NCI-H460 (cell line): Measurements from ENCODE around the gene STMND1. TPM values are rescaled to one million over a fixed set of nuclear protein-coding genes. Genes with fewer than 3 reads are reported as not detected.

Experiments
- DNase-seq: peaks from one replicate; pipeline ENCODE4 v3.0.0-alpha.2; 2016; ENCODE audit warnings: low read depth; ENCODE audit errors: extremely low read depth
- total RNA-seq: library from RNA; depleted of rRNA; stranded (reverse); fragments of >200 nt; shearing (Covaris generic); gene quantifications from 2 replicates; pipeline ENCODE4 v1.2.3, GENCODE V29; 2014

The STMND1 gene
- total RNA-seq, 1 experiment from 2014 or later, result not detected

DNA sequence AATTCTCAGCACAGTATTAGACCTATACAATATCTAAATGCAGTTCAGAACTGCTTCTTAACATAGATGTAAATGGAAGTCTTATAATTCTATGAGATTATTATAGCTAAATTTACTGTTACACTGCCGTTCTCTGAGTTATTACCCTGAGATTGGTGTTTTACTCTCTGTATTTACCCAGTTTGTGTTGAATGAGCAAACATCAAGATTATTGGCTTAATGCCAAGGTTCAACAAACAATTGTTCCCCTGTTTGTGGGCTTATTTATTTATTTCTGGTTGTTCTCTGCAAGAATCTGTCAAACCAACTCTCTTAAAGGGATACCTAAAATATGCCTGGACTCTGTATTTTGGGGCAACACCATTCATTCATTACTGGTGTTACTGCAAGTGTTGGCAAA lies 5.2 kb upstream of the STMND1 start:
- DNase-seq, result no peak

DNA sequence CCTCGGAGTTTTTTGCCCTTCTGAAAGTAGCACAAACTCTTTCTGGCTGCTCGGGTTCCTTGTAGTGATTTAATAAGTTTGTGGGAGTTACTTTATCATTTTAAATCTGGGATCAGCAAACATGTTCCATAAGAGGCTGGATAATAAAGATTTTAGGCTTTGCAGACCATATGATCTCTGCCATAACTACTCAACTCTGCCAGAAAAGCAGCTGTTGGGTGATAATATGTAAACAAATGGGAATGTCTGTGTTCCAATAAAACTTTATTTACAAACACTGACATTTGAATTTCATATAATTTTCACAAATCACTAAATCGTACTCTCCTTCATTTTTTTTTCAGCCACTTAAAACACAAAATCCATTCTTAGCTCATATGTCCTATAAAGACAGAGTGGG lies 3.9 kb upstream of the STMND1 start:
- no peak for DNase-seq

DNA sequence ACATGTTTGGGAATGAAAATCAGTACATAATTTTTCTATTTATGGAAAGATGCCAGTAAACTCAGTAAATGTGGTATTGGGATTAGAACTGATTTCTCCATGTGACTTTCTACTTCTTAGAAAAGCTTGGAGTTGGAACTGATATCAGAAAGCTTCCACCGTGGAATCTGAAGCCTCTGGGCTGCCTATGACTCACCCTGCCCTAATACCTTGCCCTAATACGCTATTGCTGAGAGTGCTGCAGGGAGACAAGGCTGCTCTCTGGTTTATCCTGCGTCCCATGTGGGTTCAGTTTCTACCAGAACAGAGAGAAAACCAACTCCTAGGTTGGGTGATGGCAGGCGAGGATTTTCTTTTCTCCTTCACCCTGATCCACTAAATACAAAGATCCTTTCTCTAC lies 3.3 kb upstream of the STMND1 start:
- no peak for DNase-seq

DNA sequence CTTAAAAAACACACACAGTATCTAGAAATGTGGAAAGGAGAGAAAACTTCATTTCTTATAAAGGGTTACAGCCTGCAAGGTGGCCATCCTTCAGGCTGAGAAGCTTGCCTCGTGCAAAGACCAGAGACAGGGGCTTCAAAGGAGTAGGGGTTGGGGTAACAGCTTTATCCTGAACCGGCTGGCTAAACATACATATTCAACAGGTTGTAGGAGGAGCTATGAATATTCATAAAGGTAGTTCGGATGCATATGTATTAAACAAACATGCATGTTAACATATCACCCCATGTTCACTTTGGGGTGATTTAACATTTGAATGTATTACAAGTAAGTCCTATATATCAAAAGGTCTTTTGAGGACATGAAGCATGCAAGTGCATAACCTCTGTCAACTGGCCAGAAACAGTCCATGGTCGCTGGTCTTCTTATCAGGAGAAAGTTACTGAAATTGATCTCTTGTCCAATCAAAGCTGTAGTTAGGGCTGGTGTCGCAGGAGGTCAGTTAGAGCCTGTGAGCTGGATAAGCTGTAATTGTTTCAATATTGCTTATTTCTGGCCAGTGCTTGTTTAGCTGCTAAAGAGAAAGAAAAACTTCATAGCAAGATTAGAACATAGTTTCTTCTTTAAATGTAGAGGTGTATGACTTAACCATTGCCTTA lies 2.3 kb upstream of the STMND1 start:
- DNase-seq, result no peak

DNA sequence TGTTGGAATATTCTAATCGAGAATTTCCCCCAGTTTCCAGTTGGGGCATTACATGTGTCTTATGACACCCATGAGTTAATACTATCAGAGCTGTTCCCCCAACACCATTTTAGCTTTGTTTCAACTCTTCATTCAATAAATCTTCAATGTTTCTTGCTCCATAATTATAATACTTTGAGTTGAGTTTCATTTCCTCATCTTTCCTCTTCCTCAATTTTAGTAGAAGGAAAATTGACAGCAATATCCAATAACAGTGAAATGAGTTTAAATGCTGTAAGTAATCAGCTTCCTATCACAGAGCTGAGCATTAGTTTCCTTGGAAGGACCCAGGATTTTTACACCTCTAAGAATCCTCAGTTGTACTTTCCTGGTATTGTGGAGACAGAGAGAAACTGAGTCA lies 1.0 kb upstream of the STMND1 start:
- DNase-seq, result no peak

DNA sequence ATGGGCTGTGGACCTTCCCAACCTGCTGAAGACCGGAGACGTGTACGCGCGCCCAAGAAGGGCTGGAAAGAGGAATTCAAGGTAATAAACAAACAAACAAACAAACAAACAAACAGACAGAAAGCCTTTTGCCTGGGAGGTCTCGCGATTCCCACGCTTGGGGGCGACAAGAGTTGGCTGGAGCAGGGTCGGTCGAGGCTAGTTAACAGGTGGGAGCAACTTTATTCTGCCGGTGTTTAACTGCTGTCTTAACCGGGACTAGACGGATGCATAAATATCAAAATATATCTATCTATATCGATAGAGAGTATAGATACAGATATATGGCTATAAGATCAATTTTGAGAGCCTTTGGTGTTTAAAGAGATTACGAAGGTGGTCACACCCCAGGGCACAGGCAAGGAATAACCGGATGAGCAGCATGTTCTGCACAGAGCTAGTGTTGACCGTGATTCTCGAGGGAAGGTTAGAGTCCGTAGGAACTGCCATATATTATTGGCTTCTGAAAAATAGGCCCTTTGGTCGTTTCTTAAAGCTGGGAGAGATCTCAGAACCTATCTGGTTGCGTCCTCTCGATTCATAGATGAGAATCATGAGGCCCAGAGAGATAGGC lies 514 bp downstream of the STMND1 start:
- DNase-seq, result no peak

DNA sequence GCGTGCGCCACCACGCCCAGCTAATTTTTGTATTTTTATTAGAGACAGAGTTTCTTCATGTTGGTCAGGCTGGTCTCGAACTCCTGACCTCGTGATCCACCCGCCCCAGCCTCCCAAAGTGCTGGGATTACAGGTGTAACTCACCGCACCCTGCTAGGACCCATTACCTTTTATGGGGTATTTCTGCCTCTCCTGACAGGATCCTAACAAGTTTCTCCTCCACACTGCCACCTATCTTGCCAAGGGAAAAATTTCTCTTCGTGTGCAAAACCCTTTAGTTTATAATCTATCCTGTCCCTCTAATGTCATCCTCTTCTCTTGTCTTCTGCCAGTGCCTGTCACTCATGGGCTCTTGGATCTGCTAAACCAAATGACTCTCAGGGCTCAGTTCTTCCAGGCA lies 1.9 kb downstream of the STMND1 start:
- DNase-seq, result no peak

DNA sequence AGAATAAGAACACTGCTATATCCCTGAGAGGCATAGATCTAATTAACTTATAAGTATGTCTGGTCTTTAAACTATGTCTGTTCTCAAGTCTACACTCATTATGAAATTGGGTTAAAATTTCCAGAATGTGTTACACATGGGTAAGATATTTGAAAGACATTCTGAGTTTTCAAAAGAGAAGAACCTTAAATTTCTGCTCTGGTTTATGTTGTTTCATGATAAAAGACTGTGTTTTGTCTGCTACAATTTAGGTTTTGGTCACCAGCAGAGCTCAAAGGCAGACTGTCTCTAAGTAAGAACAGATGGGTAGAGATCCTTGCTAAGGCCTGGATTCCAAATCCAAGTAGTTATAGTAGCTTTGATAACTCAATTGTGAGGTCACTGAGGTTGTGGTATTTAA lies 6.0 kb downstream of the STMND1 start:
- DNase-seq, result no peak

DNA sequence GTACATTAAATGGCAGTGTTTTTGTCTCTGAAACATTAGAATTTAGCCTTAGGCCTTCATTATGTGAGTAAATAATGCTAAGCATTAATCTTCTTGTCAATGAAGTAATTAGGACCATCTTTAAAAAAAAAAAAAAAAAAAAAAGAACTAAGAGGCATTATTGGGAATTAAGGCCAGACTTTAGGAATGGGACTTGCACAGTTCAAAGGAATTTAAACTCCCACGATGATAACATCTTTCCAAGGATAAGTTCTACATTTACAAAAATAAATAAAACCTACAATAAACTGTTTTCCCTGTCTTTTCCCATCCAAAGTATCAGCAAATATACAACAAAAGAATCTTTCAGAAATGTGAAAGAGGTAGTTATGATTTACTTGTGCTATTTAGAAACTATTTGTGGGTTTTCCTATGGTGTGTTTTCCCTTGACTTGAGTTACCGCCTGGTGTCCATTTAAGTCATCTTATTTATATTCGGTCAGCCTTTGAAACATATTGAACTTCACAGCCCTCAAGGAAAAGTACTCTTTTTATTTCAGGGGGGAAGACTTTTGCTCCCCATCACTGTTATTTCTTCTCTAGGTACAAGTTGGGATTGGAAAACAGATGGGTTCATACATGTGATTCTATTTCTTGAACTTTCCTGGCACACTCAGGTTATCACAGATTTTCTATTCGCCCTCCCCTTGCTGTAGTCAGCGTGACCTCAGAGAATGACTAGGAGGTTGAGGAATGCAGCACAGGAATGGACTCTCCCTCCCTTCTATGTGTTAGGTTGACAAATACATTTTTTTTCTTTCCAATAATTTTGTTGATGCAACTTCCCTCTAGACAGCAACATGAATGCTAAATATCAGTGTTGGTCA lies 13.6 kb downstream of the STMND1 start:
- peak; percentile 50 for DNase-seq

DNA sequence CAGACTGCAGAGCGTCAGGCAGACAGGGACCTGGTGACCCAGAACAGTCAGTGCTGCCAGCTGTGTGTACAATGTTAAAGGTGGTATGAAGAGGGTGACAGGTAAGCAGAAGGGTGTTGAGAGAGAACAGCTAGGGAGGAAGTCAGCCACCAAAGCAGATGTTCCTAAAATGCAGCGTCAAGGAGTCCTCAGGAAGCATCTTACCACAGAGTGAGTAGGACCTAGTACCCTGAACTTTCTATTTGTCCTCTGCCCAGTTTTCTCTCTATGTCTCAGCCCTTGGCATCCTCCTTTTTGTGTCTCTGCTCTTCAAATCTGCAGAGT lies 14.2 kb downstream of the STMND1 start:
- no peak for DNase-seq

DNA sequence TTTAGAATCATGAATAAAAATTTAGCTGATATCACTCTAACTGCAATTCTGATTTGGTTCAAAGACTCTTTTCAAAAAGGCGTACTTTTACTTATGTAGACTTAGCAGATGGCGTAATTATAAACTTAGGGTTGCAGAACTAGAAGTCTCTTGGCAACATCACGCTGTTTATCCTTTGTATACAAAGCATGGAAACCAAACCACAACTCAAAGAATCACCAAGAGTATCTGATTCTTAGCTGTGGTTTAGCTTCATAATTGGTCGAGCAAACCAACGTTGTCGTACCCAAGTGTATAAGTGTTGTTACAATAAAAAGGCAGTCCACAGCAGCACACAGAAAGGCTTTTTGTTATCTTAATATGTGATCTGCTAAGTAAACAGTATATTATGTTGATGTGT lies 18.2 kb downstream of the STMND1 start:
- no peak for DNase-seq

DNA sequence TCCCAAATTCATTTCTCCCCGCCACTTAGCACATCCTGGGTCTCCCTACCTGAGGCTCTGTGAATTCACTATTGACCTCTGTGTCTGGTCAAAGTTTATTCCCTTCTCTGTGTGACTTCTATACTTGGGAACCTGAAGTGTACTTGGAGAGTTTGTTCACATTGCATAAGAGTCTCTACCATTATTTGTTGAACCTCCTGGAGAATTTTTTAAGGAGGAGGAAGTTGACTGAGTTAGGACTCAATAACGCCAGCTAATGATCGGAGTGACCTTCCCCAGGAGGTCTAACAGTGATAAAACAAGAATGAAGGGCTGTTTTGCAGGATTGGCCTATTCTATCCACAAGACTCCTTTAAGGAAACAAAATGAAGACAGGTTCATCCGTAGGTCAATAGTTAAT lies 23.6 kb downstream of the STMND1 start:
- DNase-seq, result no peak

DNA sequence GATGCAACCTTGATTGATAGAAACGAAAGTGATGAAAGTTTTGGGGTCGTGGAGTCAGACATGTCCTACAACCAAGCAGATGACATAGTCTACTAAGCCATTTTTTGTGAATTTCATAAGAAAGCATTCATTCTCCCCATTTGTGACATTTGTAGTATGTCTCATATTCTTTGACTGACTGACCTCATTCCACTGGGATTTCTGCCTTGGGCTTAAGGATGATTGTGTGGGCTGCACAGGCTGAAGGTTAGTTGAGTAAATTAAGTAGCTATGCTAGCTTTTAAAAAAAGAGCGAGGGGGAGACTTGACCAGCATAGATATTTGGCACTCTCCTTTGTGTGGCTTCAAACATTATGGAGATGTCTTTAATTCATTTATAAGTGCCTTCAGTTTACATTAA lies 28.9 kb downstream of the STMND1 start:
- no peak for DNase-seq

DNA sequence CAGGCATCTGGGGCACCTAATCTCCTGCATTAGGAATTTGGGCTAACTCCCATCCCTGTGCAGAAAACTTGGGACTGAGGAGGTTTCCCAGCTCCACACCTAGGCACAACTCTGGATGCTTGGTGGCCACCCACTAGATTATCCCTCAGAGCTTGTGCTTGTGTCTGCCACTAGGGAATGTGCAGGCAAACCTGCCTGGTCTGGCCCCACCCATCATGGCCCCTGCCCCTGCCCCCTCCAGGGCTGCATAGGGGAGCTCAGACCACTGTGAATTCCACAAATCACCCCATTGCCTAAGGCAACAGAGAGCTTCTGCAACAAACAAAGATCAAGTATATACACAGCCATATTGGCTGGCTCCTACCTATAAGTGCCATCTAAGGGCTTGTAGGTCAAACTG lies 31.1 kb downstream of the STMND1 start:
- no peak for DNase-seq

DNA sequence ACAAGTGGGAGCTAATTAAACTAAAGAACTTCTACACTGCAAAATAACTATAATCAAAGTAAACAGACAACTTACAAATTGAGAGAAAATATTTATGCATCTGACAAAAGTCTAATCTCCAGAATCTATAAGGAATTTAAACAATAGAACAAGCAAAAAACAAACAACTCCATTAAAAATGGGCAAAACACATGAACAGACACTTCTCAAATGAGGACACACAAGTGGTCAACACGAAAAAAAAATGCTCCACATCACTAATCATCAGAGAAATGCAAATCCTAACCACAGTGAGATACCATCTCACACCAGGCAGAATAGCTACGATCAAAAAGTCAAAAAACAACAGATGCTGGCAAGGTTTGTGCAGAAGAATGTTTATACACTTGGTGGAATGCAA lies 36.2 kb downstream of the STMND1 start:
- DNase-seq, result no peak

DNA sequence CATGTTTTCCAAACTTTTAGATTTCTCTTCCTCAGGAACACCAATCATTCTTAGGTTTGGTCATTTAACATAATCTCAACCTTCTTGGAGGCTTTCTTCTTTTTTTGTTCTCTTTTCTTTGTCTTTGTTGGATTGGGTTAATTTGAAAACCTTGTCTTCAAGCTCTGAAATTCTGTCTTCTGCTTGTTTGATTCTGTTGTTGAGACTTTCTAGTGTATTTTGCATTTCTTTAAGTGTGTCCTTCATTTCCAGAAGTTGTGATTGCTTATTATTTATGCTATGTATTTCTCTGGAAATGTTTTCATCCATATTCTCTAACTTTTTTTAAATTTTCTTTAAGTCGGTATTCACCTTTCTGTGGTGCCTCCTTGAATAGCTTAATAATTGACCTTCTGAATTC lies 42.2 kb downstream of the STMND1 start:
- DNase-seq, result no peak

DNA sequence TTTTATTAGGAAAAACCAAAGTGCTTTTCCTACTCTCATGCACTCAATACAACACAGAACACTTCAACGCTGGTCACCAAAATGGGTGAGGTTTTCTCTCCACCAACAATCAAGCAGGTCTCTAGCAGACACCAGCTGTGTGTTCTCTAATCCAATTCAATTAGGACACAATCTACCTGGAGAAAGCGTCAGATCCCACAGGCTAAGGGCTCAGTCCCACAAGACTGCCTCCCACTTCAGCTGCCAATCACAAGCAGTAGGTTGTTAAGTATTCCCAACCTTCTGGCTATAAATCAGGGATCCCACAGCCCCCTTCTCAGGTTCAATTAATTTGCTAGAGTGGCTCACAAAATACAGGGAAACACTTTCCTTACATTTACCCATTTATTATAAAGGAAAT lies 47.7 kb downstream of the STMND1 start:
- DNase-seq, result no peak

DNA sequence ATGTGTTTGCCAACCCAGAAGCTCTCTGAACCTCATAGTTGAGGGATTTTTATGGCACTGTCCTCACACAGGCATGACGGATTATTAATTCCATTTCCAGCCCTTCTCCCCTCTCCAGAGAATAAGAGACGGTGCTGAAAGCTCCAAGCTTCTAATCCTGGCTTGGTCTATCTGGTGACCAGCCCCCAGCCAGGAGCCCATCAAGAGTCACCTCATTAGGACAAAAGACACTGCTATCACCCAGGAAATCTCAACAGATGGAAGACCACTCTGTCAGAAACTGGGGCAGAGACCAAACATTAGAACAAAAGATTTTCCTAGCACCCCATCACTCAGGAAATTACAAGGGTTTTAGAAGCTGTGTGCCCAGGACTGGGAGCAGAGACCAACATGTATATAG lies 48.2 kb downstream of the STMND1 start:
- DNase-seq, result no peak

DNA sequence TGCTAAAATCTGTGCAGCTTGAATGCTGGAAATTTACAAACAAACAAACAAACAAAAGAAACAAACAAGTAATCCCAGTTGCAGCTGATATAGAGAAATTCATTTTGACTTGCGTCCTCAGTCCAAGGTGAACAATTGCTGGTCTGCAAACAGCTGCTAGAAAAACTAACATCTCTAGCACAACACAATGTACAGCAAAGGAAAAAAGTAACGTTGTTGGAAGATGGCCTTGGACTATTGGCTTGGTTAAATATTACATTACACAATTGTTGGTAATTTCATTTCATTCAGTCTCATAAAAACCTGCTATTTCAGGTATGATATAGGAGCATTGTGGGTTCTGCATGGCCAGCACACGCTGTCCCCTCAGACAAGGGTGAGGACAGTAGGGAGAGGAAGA lies 50.0 kb downstream of the STMND1 start:
- DNase-seq, result no peak

DNA sequence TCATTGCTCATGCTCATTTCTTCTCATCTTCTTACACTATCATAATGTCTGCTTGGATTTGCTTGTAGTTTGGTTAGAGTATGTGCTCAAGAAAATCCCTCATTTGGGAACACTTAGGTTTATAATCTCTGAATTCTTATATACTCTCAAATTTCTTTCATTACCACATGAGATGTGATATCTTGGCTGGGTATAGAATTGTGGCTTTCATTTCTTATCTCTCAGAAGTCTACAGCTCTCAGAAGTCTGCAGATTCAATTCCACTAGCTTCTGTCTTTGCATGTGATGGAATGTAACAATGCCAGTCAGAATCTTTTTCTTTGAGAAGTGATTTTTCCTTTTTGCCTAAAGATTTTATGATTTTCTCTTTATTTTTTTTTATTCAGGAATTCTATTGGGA lies 50.9 kb downstream of the STMND1 start:
- DNase-seq, result no peak

DNA sequence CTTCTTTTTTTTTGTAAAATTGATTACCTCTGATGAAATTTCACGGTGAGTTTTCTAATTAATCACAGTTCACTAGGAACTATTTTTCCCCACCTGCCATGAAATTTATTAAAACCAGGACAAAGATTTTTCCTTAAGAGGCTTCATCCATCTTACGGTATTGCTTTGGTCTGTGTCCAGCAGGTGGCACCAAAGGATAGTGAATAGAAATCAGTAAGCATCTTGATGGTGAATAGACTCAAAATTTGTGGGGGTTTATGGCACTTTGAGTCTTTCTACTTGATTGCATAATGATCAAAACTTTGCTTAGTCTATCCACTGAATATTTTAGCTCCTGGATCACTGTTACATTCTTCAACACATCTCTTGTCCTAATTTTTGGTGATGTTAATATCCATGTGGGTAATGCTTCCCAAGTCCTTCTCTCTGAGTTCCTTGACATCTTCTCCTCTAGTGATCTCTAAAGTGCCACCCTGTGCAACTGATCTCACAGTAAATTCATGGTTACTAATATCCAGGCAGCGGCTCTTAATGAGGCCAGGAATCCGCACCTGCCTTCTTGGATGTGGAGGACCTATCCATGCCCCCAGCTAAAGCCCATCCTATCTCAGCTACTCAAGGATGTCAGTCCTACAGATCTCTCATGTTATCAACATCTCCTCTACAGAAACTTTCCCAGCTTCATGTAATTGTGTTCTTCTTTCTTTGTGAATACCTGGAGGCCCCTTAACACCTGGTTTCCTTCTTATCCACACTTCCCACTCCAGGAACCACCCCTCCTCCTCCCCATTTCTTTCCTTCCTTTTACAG lies 54.5 kb downstream of the STMND1 start:
- peak; percentile 63 for DNase-seq
